HepG2 (cell line): Measurements from ENCODE around the gene RLF. TPM values are rescaled to one million over a fixed set of nuclear protein-coding genes. Genes with fewer than 3 reads are reported as not detected.

Experiments
- ATAC-seq: fragments of 200-7000 bp; cut with Tn5 transposase; 3 replicates; pipeline ENCODE4 v1.9.1; 2020; ENCODE audit warnings: mild to moderate bottlenecking, moderate library complexity
- BruUV-seq: library from RNA; stranded (reverse); fragments of 400-500 nt; replicated peaks from 2 replicates; lab custom pipeline; 2021; lab: Mats Ljungman, UMichigan
- CTCF ChIA-PET: fragments of 300-600 bp; formaldehyde crosslinking; extraction: SDS; loops from one replicate; lab custom pipeline; 2021; ENCODE audit warnings: low total read pairs, inconsistent platforms, low intra/inter-chr PET ratio; lab: Yijun Ruan, JAX
- POLR2A ChIA-PET: fragments of 350-600 bp; sonication (Branson Sonifier 250); formaldehyde crosslinking; loops from one replicate; lab custom pipeline; 2020; ENCODE audit warnings: antibody characterized with exemption, inconsistent platforms; lab: Yijun Ruan, JAX
- DNase-seq: peaks from one replicate; pipeline ENCODE4 v3.0.0-alpha.2; 2015; ENCODE audit warnings: low spot score
- FAIRE-seq: peaks from 3 replicates; lab custom pipeline; 2011; peaks lifted over from hg19 to GRCh38; lab: Jason Lieb, UNC
- H2AFZ ChIP-seq: one replicate; pipeline ENCODE4 v1.6.1; 2011; ENCODE audit warnings: low read length, inconsistent platforms
- H3K27ac ChIP-seq: fragments of 300-600 bp; 3 replicates; pipeline ENCODE4 v1.8.0; 2011; ENCODE audit warnings: mixed run types, mild to moderate bottlenecking, mixed read lengths, low read length, inconsistent platforms; ENCODE audit not compliant: insufficient read depth; ENCODE audit errors: extremely low read length
- H3K27me3 ChIP-seq, 2 experiments: fragments of 200-600 bp in 1 of 2; 2 replicates in 1 of 2; 3 replicates in 1 of 2; pipeline versions ENCODE4 v1.6.0 to v1.8.0; 2011; ENCODE audit warnings: low read length in 2 of 2, mild to moderate bottlenecking in 2 of 2, moderate library complexity in 2 of 2, inconsistent platforms in 1 of 2; ENCODE audit not compliant: insufficient read depth in 2 of 2, control insufficient read depth in 1 of 2
- H3K36me3 ChIP-seq, 2 experiments: fragments of 200-600 bp in 1 of 2; replicated peaks in 1 of 2; 2 replicates in 1 of 2; 3 replicates in 1 of 2; pipeline versions ENCODE4 v1.5.1 to v1.8.0; 2011; ENCODE audit warnings: low read length in 2 of 2, inconsistent platforms in 1 of 2; ENCODE audit not compliant: insufficient read depth in 2 of 2, control insufficient read depth in 1 of 2
- H3K4me1 ChIP-seq: 2 replicates; pipeline ENCODE4 v1.5.1; 2012; ENCODE audit warnings: low read length, inconsistent platforms; ENCODE audit not compliant: insufficient read depth
- H3K4me2 ChIP-seq: 2 replicates; pipeline ENCODE4 v1.6.0; 2011; ENCODE audit warnings: low read depth, low read length, inconsistent platforms
- H3K4me3 ChIP-seq, 3 experiments: fragments of 200-600 bp in 1 of 3; sonication (generic), shearing (Covaris generic) in 1 of 3; replicated peaks in 1 of 3; 2 replicates each; pipeline ENCODE4 v1.5.1; 2011 to 2016; ENCODE audit warnings: low read length in 3 of 3, inconsistent platforms in 2 of 3, low read depth in 2 of 3, mild to moderate bottlenecking in 2 of 3, control low read depth in 1 of 3, mixed read lengths in 1 of 3; ENCODE audit not compliant: insufficient read depth in 1 of 3
- H3K79me2 ChIP-seq: one replicate; pipeline ENCODE4 v1.6.1; 2011; ENCODE audit warnings: low read length, inconsistent platforms; ENCODE audit not compliant: insufficient read depth
- H3K9ac ChIP-seq: 2 replicates; pipeline ENCODE4 v1.6.0; 2011; ENCODE audit warnings: mild to moderate bottlenecking, low read depth, low read length, inconsistent platforms; ENCODE audit not compliant: insufficient read depth
- H3K9me3 ChIP-seq: 2 replicates; pipeline ENCODE4 v1.5.1; 2012; ENCODE audit warnings: mild to moderate bottlenecking, low read length
- H4K20me1 ChIP-seq: 2 replicates; pipeline ENCODE4 v1.6.0; 2011; ENCODE audit warnings: inconsistent platforms, mild to moderate bottlenecking, low read length, moderate library complexity; ENCODE audit not compliant: insufficient read depth
- DPF2 ChIP-seq: sonication (generic); formaldehyde crosslinking; IDR thresholded peaks from 2 replicates; pipeline ENCODE4 v1.4.0; 2020; ENCODE audit warnings: mild to moderate bottlenecking, low read depth, missing genetic modification reagents, borderline replicate concordance
- EP300 ChIP-seq, 3 experiments: sonication (generic) in 1 of 3; formaldehyde crosslinking in 1 of 3; IDR thresholded peaks; 2 replicates each; pipeline versions ENCODE4 v1.5.1 to v1.6.1; 2011 to 2020; ENCODE audit warnings: low read depth in 2 of 3, low read length in 2 of 3, borderline replicate concordance in 1 of 3, improper control_type of control experiment in 1 of 3, mild to moderate bottlenecking in 1 of 3, missing genetic modification reagents in 1 of 3, moderate library complexity in 1 of 3
- FUBP1 ChIP-seq: sonication (generic); formaldehyde crosslinking; IDR thresholded peaks from 2 replicates; pipeline ENCODE4 v1.5.1; 2020; ENCODE audit warnings: missing genetic modification reagents, mild to moderate bottlenecking, borderline replicate concordance
- HIC2 ChIP-seq: sonication (generic); formaldehyde crosslinking; IDR thresholded peaks from 2 replicates; pipeline ENCODE4 v1.9.0; 2022; ENCODE audit warnings: low read depth, missing genetic modification reagents
- MXD4 ChIP-seq: IDR thresholded peaks from 2 replicates; pipeline ENCODE4 v1.6.1; 2016; ENCODE audit warnings: mild to moderate bottlenecking, missing biosample characterization, missing genetic modification reagents
- MYC ChIP-seq: sonication (generic); formaldehyde crosslinking; IDR thresholded peaks from 2 replicates; pipeline ENCODE4 v1.9.0; 2021; ENCODE audit warnings: missing genetic modification reagents, borderline replicate concordance
- PBX2 ChIP-seq: IDR thresholded peaks from 2 replicates; pipeline ENCODE4 v1.6.1; 2016; ENCODE audit warnings: control low read depth
- SIN3A ChIP-seq: IDR thresholded peaks from 2 replicates; pipeline ENCODE4 v1.6.1; 2011; ENCODE audit warnings: low read depth, mild to moderate bottlenecking, control low read depth, low read length, borderline replicate concordance
- TBX3 ChIP-seq: fragments of 450-650 bp; IDR thresholded peaks from 2 replicates; pipeline ENCODE4 v1.6.1; 2017; ENCODE audit warnings: antibody characterized with exemption, mild to moderate bottlenecking, inconsistent platforms, borderline replicate concordance
- ZBTB26 ChIP-seq: IDR thresholded peaks from 2 replicates; pipeline ENCODE4 v1.6.1; 2016; ENCODE audit warnings: missing compliant biosample characterization, missing genetic modification reagents, borderline replicate concordance
- ZBTB4 ChIP-seq: sonication (generic); formaldehyde crosslinking; IDR thresholded peaks from 2 replicates; pipeline ENCODE4 v1.4.0; 2020; ENCODE audit warnings: missing genetic modification reagents, mild to moderate bottlenecking, borderline replicate concordance
- ZFYVE20 ChIP-seq: sonication (generic); formaldehyde crosslinking; IDR thresholded peaks from 2 replicates; pipeline ENCODE4 v1.8.0; 2023; ENCODE audit warnings: low read depth, mild to moderate bottlenecking, moderate library complexity, missing genetic modification reagents, borderline replicate concordance
- ZNF577 ChIP-seq: sonication (generic); formaldehyde crosslinking; IDR thresholded peaks from 2 replicates; pipeline ENCODE4 v1.4.0; 2020; ENCODE audit warnings: mild to moderate bottlenecking, low read depth, missing genetic modification reagents, borderline replicate concordance
- WGBS: methylation state at CpG from one replicate; pipeline ENCODE4 v1.1.6; 2017; ENCODE audit warnings: low lambda C conversion rate; 5-methylcytosine and 5-hydroxymethylcytosine counted together
- in situ Hi-C: cut with HindIII; loops from 2 replicates; pipeline ENCODE4 v1.10.0; 2017; ENCODE audit warnings: low pct_unique_long_range_greater_than_20kb; ENCODE audit not compliant: extremely low pct_ligation_motif_present
- intact Hi-C: fragments of 100-400 bp; cut with micrococcal nuclease; formaldehyde crosslinking; loops from one replicate; pipeline ENCODE4 v1.10.0; 2022; ENCODE audit not compliant: unreplicated experiment
- polyA plus RNA-seq, 8 experiments: library from polyadenylated mRNA; depleted of rRNA in 3 of 8; stranded (reverse) in 7 of 8; unstranded in 1 of 8; fragments of >200 nt; fragmentation: Illumina TruSeq in 4 of 8; extraction: Trizol in 4 of 8; gene quantifications; 2 replicates each; pipeline versions ENCODE4 v1.2.1 to v1.2.3, GENCODE V29; 2011 to 2016; ENCODE audit warnings: low read depth in 4 of 8, missing spikeins in 1 of 8, mixed read lengths in 1 of 8; ENCODE audit not compliant: insufficient read depth in 1 of 8
- total RNA-seq, 5 experiments: library from RNA; depleted of rRNA; stranded (reverse); fragments of >200 nt; fragmentation: Illumina TruSeq; extraction: Trizol; gene quantifications; 2 replicates each; pipeline ENCODE4 v1.2.3, GENCODE V29; 2016; ENCODE audit warnings: low read depth in 1 of 5

RLF gene
- total and polyA plus RNA-seq, 2 of the 13 experiments (the other 11 are each of a cell fraction or from before 2014, with no cell fraction given) = 9.0 to 15.7 TPM

- H3K27ac ChIP-seq = peak overlapping the region; percentile 14
- H3K27me3 ChIP-seq = no peaks in the 10 kb centered on the region
- H3K4me1 ChIP-seq = peaks cover 5% of the 10 kb centered on the region; the same call in 1 of the 2 replicates
- no TSS peak for BruUV-seq
- no peaks in the 10 kb centered on the region for H3K79me2 ChIP-seq
- no peak for TF ChIP-seq PBX2 (CRISPR knock-in tag)
- TF ChIP-seq TBX3 = no peak
- no peak for TF ChIP-seq EP300 (IDR thresholded peaks at IDR 0.05; ENCODE audit: low read depth in 2 of 2, low read length in 2 of 2)
- TF ChIP-seq EP300 (CRISPR knock-in tag; IDR thresholded peaks at IDR 0.05; ENCODE audit: borderline replicate concordance) = no peak
- TF ChIP-seq FUBP1 (CRISPR knock-in tag) = no peak
- no peak for TF ChIP-seq ZFYVE20 (CRISPR knock-in tag)
- TF ChIP-seq ZBTB26 = no peak
- TF ChIP-seq DPF2 (CRISPR knock-in tag) = no peak
- TF ChIP-seq ZNF577 (CRISPR knock-in tag) = no peak
- no peak for TF ChIP-seq HIC2 (CRISPR knock-in tag)
- TF ChIP-seq MXD4 (CRISPR knock-in tag) = no peak
- TF ChIP-seq SIN3A = no peak
- no peak for TF ChIP-seq ZBTB4
- no peak for TF ChIP-seq MYC (CRISPR knock-in tag)
- H3K9me3 ChIP-seq = no peaks in the 10 kb centered on the region
- no peak overlapping the region for H3K4me3 ChIP-seq
- ATAC-seq = no peak; the same call in 2 of the 3 replicates
- WGBS = 70% methylated on average over 2 of the region's 2 CpGs
- H3K36me3 ChIP-seq = peaks cover 3 to 38% of the 10 kb centered on the region in 2 experiments
- H3K4me2 ChIP-seq = no peak overlapping the region
- in situ Hi-C loops (no loop called here), intact Hi-C loops (no loop called here)
- FAIRE-seq = no peak
- ChIA-PET POLR2A (interaction anchor here (1.2 kb wide), 1 partner anchor 35 kb away, joined by 3 read pairs; the partner anchor contains the start of gene COL9A2), CTCF (no interaction called here)
- H3K9ac ChIP-seq = no peak overlapping the region
- DNase-seq = peak; percentile 16
- no peak overlapping the region for H2AFZ ChIP-seq
- H4K20me1 ChIP-seq = no peaks in the 10 kb centered on the region
These were observed 120.7 kb downstream of the RLF start for GRCh38 chr1:40281853-40282252.
